Activated CD4-positive, alpha-beta T cell treated with anti-CD3 and anti-CD28 coated beads for 4 hours (primary cell): Measurements from ENCODE around the gene KRCC1.
"Not testable (repeated sequence)": the region's sequence is repeated elsewhere in the genome, so short reads cannot be mapped to it uniquely, and the experiment has no call there.

Source experiments
- DNase-seq, 2 donors: peaks; one replicate each; pipeline ENCODE4 v3.0.0-alpha.2; 2020

KRCC1 gene

DNA sequence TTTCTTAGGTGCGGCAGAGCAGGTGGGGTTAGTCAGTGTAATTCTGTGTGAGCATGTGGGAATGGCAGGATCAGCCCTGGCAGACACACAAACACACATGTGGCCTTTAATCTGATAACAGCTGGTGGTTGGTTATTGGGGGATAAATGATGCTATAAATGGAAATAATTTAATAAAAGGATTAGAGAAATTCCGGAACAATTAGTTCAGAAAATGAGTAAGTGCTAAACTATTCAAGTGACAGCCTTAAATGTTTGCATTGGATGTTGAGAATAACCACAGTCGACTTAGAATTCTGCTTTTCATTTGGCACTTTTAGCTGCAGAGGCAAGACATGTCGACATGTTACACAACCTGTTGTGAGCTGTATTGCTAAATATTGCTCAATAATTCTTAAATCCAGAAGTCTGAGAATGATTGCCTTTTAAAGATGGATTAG lies 19.3 kb upstream of the KRCC1 start:
- DNase-seq = no peak

DNA sequence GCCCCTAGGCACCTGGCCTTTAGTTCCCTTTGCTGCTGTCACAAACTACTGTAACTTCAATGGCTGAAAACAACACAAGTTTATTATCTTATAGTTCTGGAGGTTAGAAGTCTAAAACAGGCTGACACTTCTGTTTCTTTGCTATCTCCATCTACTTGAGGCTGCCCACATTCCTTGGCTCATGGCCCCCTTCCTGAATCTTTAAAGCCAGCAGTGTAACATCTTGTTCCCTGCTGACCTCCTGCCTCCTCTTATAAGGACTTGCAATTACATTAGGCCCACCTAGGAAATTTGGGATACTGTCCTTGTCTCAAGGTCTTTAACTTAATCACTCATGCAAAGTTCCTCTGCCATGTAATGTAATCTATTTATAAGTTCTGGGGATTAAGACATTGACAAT lies 18.6 kb upstream of the KRCC1 start:
- DNase-seq = no peak

GRCh38 chr2:88071365-88071764 lies 15.8 kb upstream of the KRCC1 start:
- no peak for DNase-seq

DNA sequence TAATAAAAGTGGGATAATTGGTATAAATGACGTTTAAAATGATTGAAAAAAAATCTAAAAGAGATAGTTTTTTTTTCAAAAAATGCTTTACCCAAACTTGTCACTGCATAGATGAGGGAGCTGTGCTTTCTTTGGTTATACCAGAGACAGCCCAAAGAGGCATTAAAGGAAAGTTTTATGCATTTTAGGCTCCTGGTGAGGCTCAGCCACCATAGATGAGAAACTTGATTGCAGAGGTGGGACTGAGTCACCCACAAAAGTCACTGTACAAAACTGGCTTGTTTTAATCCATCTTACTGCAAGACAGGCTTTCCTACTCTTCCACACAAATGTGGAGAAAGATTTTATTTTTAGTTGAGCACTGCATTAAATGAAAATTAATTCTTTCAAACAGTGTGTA lies 14.5 kb upstream of the KRCC1 start:
- no peak for DNase-seq

- no peak for DNase-seq
These were observed 13.5 kb upstream of the KRCC1 start for GRCh38 chr2:88069117-88069516.

GRCh38 chr2:88068044-88068443 lies 12.5 kb upstream of the KRCC1 start:
- DNase-seq = no peak

DNA sequence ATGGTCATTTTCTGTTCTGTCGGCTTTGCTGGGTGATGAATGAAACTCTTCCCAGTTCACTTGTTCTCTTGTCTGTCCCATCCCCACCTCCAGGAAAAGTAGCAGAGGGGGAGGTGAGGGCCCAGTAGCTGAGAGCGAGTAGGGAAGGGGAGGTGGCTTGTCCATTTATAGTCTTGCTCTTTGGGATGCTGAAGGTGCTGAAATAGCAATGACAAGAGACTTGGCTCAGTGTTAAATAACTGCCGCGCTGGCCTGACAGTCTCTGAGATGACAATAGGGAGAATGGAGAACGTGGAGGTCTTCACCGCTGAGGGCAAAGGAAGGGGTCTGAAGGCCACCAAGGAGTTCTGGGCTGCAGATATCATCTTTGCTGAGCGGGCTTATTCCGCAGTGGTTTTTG lies 12.0 kb upstream of the KRCC1 start, which contains the start of gene SMYD1:
SMYD1 (plus strand) TSS at position 228 of the 400 bp plus-strand sequence; CDS start at position 268, 40 bp downstream.
- DNase-seq = no peak

DNA sequence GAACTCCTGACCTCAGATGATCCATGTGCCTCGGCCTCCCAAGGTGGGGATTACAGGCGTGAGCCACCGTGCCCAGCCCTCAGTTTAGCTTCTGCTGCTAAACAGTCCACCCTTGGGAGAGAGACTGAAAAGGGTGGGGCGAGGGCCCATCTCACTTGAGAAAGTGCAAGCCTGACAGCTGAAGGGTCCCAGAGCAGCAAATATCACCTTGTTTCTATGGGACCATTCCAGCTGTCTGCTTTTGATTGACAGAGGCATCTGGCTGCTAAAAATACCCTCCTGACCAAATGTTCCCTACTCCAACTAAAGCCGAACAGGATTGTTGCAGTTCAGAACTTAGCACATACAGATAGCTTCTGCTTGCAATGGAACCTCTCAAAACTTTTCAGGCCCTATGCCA lies 11.6 kb upstream of the KRCC1 start:
- DNase-seq = no peak

DNA sequence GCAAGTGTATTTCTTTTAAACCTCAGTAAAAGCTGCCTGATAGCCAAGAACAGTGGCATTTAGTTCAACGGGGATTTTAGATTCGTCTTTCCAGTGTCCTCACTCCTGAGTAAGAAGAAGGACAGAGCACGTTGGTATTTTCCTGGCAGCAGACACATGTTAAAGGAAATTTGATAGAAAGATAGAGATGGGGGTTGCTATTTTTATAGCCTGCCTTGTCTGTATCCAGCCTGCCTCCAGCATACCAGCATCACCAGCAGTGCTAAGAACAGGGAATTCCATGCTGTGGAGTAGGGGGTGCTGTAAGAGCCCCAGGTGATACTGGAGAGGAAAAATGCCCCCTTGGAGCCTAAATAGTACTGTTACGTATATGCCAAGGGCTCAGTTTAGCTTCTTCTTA lies 11.0 kb upstream of the KRCC1 start:
- DNase-seq = no peak

- DNase-seq = no peak
These were observed 5.7 kb upstream of the KRCC1 start for GRCh38 chr2:88061295-88061694.

DNA sequence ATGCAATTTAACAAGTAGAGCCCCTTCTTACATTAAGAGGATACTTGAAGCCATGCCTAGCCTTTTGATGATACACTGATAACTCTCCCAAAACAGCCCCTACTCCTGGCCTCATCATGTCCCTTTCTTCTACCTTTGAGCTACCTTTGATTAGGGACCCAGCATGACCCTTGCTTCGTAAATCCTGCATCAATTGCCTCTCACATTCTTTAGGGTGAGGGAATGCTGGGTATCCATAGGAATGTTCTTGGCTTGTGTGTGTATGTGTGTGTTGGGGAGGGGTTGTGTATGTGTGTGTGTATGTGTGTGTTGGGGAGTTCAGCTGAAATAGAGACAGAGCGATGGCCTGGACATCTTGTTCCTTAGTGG lies 5.3 kb upstream of the KRCC1 start:
- no peak for DNase-seq

DNA sequence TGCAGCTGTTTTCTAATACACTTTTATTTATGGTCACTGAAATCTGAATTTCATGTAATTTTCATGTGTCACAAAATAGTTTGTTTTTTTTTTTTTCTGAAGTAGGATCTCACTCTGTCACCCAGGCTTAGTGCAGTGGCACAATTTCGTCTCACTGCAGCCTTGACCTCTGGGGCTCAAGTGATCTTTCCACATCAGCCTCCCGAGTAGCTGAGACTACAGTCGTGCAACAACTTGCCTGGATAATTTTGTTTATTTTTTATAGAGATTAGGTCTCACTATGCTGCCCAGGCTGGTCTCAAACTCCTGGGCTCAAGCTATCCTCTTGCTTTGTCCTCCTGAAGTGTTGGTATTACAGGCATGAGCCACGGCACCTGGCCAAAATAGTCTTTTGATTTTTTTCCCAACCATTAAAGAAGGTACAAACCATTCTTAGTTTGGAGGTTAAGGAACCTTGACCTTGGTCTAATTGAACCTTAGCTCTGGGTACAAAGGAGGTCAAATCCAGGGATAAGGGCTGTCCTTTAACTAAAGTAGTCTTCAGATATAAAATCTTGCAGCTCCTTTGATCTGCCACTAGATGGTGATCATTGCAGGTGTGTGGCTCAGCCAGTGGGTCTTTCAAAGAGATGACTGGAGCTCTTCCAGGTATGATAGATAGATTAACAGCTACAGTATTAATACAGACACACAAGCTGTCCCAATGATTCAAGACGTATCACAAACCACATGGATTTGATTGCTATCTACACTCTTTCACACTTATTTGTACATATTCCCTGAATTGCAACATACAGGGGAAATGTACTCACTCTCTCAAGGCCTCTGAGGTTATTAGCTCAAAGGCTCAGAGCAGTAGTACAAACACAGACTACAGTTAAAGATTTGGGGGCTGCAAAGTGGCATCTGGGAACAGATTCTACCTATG lies 4.7 kb upstream of the KRCC1 start:
- peak; percentile 28 to 32 for DNase-seq

- no peak for DNase-seq
These were observed 2.6 kb upstream of the KRCC1 start for GRCh38 chr2:88058191-88058590.

GRCh38 chr2:88057437-88057844 lies 1.9 kb upstream of the KRCC1 start:
- no peak for DNase-seq

GRCh38 chr2:88054782-88055370 lies 707 bp downstream of the KRCC1 start:
- peak in 1 of 2 donors; percentile 7 for DNase-seq

GRCh38 chr2:88053934-88054781 lies 1.4 kb downstream of the KRCC1 start:
- no peak for DNase-seq

DNA sequence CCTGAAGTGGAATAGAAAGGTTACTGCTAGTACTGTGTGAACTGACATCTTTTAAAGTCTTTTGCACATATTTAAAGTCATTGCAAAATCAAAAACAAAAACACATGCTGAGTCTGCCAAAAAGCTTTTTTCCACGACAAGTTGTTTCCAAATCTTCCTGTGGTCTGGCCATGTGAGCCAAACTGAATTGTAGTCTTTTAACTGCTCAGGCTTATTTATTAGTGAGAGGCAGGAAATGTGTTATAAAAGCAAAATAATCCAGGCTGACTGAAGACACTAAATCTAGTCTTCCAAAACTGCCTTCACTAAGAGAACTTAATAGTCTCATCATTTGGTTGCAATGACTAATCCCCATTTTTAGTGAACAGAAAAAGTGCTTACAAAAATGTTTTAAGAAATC lies 2.3 kb downstream of the KRCC1 start:
- DNase-seq = no peak

- no peak for DNase-seq
These were observed 3.8 kb downstream of the KRCC1 start for GRCh38 chr2:88051792-88052191.

DNA sequence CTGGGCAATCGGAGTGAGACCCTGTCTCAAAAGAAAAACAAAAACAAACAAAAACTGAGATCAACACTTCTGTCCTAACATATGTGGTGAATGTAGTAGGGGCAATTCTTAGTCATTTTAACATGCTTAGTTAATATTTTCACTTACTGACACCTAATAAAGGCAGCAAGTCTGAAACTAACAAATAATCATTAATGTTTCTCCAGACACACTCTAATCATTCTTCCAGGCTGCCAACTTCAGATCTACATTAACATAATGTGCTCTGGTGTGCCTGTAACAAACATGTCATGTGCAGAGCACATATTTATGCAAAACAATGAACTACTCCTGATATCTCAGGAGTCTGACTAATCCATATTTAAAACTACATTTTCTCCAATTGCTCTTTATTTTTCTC lies 6.0 kb downstream of the KRCC1 start:
- no peak for DNase-seq

GRCh38 chr2:88048541-88048940 lies 7.0 kb downstream of the KRCC1 start:
- no peak for DNase-seq

DNA sequence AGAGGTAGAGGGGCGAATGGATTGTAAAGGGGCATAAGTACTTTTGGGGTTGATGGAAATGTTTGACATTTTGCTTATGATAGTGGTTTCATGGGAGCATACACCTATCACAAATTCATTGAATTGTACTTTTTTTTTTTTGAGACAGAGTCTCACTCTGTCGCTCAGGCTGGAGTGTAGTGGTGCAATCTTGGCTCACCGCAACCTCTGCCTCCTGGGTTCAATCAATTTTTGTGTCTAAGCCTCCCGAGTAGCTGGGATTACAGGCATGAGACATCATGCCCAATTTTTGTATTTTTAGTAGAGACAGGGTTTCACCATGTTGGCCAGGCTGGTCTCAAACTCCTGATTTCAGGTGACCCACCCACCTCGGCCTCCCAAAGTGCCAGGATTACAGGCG lies 10.0 kb downstream of the KRCC1 start:
- DNase-seq = not testable (repeated sequence)

DNA sequence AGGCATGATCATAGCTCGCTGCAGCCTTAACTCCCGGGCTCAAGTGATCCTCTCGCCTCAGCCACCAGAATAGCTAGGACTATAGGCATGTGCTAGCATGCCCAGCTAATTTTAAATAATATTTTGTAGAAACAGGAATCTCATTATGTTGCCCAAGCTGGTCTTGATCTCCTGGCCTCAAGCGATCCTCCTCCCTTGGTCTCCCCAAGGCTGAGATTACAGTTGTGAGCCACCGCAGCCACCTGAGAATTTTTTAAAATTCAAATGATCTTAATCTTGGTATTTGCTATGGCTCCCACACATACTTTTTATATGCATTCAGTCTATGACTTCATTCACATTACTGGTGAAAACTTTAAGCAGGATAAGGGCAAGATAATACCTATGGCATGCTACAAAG lies 13.1 kb downstream of the KRCC1 start:
- no peak for DNase-seq
